H1 (cell line): ENCODE data around the gene PLEKHG3. TPM values are rescaled to one million over a fixed set of nuclear protein-coding genes. Genes with fewer than 3 reads are reported as not detected.

Experiments
- CTCF ChIA-PET: fragments of 300-600 bp; sonication (Branson Sonifier 250); formaldehyde crosslinking; loops from one replicate; lab custom pipeline; 2021; ENCODE audit not compliant: partially characterized antibody; lab: Charles Lee
- POLR2A ChIA-PET: fragments of 300-600 bp; sonication (Branson Sonifier 250); formaldehyde crosslinking; loops from one replicate; lab custom pipeline; 2021; ENCODE audit warnings: inconsistent platforms; ENCODE audit not compliant: partially characterized antibody; lab: Charles Lee
- DNase-seq, 2 experiments: peaks; one replicate each; pipeline versions ENCODE4 v3.0.0 to v3.0.0-alpha.2; 2010 to 2022; ENCODE audit warnings: low spot score in 2 of 2, low read depth in 1 of 2, mixed read lengths in 1 of 2
- FAIRE-seq: peaks from 2 replicates; lab custom pipeline; 2011; peaks lifted over from hg19 to GRCh38; lab: Jason Lieb, UNC
- H2AFZ ChIP-seq: 2 replicates; pipeline ENCODE4 v1.8.1; 2012; ENCODE audit warnings: low read length, inconsistent platforms
- H2AK5ac ChIP-seq: 2 replicates; pipeline ENCODE4 v1.6.1; 2013; ENCODE audit warnings: low read depth, low read length
- H2BK120ac ChIP-seq: replicated peaks from 2 replicates; pipeline ENCODE3; 2013; ENCODE audit warnings: low read depth, low read length, inconsistent platforms
- H2BK12ac ChIP-seq: 2 replicates; pipeline ENCODE4 v1.6.1; 2013; ENCODE audit warnings: low read depth, low read length
- H2BK15ac ChIP-seq: 2 replicates; pipeline ENCODE4 v1.6.1; 2013; ENCODE audit warnings: low read length
- H2BK20ac ChIP-seq: 2 replicates; pipeline ENCODE4 v1.6.1; 2013; ENCODE audit warnings: low read length
- H2BK5ac ChIP-seq: 2 replicates; pipeline ENCODE4 v1.6.1; 2013; ENCODE audit warnings: low read depth, low read length
- H3K14ac ChIP-seq: 2 replicates; pipeline ENCODE4 v1.6.1; 2013; ENCODE audit warnings: inconsistent platforms; ENCODE audit not compliant: insufficient read length
- H3K18ac ChIP-seq: 2 replicates; pipeline ENCODE4 v1.6.1; 2013; ENCODE audit warnings: low read length; ENCODE audit errors: extremely low read depth
- H3K23ac ChIP-seq: 2 replicates; pipeline ENCODE4 v1.6.1; 2013; ENCODE audit warnings: inconsistent platforms; ENCODE audit not compliant: insufficient read length
- H3K23me2 ChIP-seq: 2 replicates; pipeline ENCODE4 v1.6.1; 2013; ENCODE audit warnings: low read depth, low read length
- H3K27ac ChIP-seq: 2 replicates; pipeline ENCODE4 v1.6.1; 2011; ENCODE audit warnings: low read depth, low read length, inconsistent platforms
- H3K27me3 ChIP-seq, 4 experiments: replicated peaks in 1 of 4; 1 replicate in 1 of 4; 2 replicates in 3 of 4; pipeline versions ENCODE4 v1.6.1 to v1.8.1; 2011 to 2013; ENCODE audit warnings: low read length in 3 of 4, mild to moderate bottlenecking in 3 of 4, inconsistent platforms in 2 of 4, mixed read lengths in 2 of 4, moderate library complexity in 1 of 4; ENCODE audit not compliant: control insufficient read depth in 3 of 4, insufficient read depth in 3 of 4; ENCODE audit errors: extremely low read depth in 1 of 4
- H3K36me3 ChIP-seq, 4 experiments: 2 replicates each; pipeline versions ENCODE4 v1.6.1 to v1.8.1; 2011 to 2013; ENCODE audit warnings: mild to moderate bottlenecking in 4 of 4, low read length in 3 of 4, moderate library complexity in 2 of 4, control low read depth in 1 of 4, inconsistent platforms in 1 of 4; ENCODE audit not compliant: insufficient read depth in 4 of 4, control insufficient read depth in 2 of 4
- H3K4ac ChIP-seq: replicated peaks from 2 replicates; pipeline ENCODE3; 2013; ENCODE audit warnings: low read length, low read depth, mixed read lengths, inconsistent platforms; ENCODE audit not compliant: insufficient read length
- H3K4me1 ChIP-seq, 4 experiments: replicated peaks in 1 of 4; 1 replicate in 1 of 4; 2 replicates in 3 of 4; pipeline versions ENCODE4 v1.6.1 to v1.8.1; 2011 to 2013; ENCODE audit warnings: low read length in 3 of 4, inconsistent platforms in 2 of 4, mixed read lengths in 1 of 4; ENCODE audit not compliant: insufficient read depth in 4 of 4, control insufficient read depth in 3 of 4
- H3K4me2 ChIP-seq, 2 experiments: 2 replicates each; pipeline versions ENCODE4 v1.6.1 to v1.8.1; 2011 to 2013; ENCODE audit warnings: low read depth in 2 of 2, low read length in 2 of 2, control low read depth in 1 of 2, inconsistent platforms in 1 of 2, mild to moderate bottlenecking in 1 of 2; ENCODE audit not compliant: insufficient read depth in 1 of 2
- H3K4me3 ChIP-seq, 4 experiments: fragments of 200-600, 300-600 bp in 1 of 4; sonication (generic), shearing (Covaris generic), sonication (Bioruptor Twin) in 1 of 4; 2 replicates each; pipeline versions ENCODE4 v1.5.1 to v1.8.1; 2011 to 2016; ENCODE audit warnings: low read length in 4 of 4, low read depth in 3 of 4, control low read depth in 2 of 4, inconsistent platforms in 2 of 4, mild to moderate bottlenecking in 2 of 4, mixed read lengths in 1 of 4, moderate library complexity in 1 of 4; ENCODE audit not compliant: insufficient read depth in 2 of 4; ENCODE audit errors: extremely low read depth in 1 of 4
- H3K56ac ChIP-seq: replicated peaks from 2 replicates; pipeline ENCODE3; 2013; ENCODE audit warnings: low read depth, mild to moderate bottlenecking, mixed read lengths, low read length, inconsistent platforms; ENCODE audit not compliant: insufficient read length
- H3K79me1 ChIP-seq: 2 replicates; pipeline ENCODE4 v1.6.1; 2013; ENCODE audit warnings: low read depth, low read length, control low read depth
- H3K79me2 ChIP-seq, 2 experiments: 2 replicates each; pipeline versions ENCODE4 v1.6.1 to v1.8.1; 2012 to 2013; ENCODE audit warnings: low read length in 2 of 2, mild to moderate bottlenecking in 2 of 2, inconsistent platforms in 1 of 2; ENCODE audit not compliant: insufficient read depth in 2 of 2, control insufficient read depth in 1 of 2
- H3K9ac ChIP-seq, 4 experiments: replicated peaks in 1 of 4; 1 replicate in 1 of 4; 2 replicates in 3 of 4; pipeline versions ENCODE4 v1.6.1 to v1.8.1; 2011 to 2013; ENCODE audit warnings: low read depth in 3 of 4, low read length in 3 of 4, control low read depth in 2 of 4, mild to moderate bottlenecking in 2 of 4, moderate library complexity in 2 of 4, inconsistent platforms in 1 of 4; ENCODE audit errors: extremely low read depth in 1 of 4
- H3K9me3 ChIP-seq, 2 experiments: 2 replicates each; pipeline versions ENCODE4 v1.6.1 to v1.8.1; 2012 to 2013; ENCODE audit warnings: mild to moderate bottlenecking in 2 of 2, moderate library complexity in 2 of 2, control low read depth in 1 of 2, inconsistent platforms in 1 of 2, low read depth in 1 of 2, low read length in 1 of 2, mixed read lengths in 1 of 2; ENCODE audit not compliant: insufficient read depth in 2 of 2
- H4K20me1 ChIP-seq, 2 experiments: replicated peaks in 1 of 2; 2 replicates each; pipeline versions ENCODE3 to v1.8.1; 2011 to 2013; ENCODE audit warnings: inconsistent platforms in 2 of 2, low read length in 2 of 2, mild to moderate bottlenecking in 1 of 2; ENCODE audit not compliant: insufficient read depth in 2 of 2, control insufficient read depth in 1 of 2
- H4K5ac ChIP-seq: 2 replicates; pipeline ENCODE4 v1.6.1; 2013; ENCODE audit warnings: low read length, low read depth, mixed read lengths, inconsistent platforms; ENCODE audit not compliant: insufficient read length
- H4K8ac ChIP-seq: 2 replicates; pipeline ENCODE4 v1.8.0; 2013; ENCODE audit warnings: mild to moderate bottlenecking, moderate library complexity, low read length, inconsistent platforms; ENCODE audit not compliant: insufficient read depth; ENCODE audit errors: extremely low read depth
- H4K91ac ChIP-seq: replicated peaks from 2 replicates; pipeline ENCODE3; 2013; ENCODE audit warnings: low read length, mixed read lengths, inconsistent platforms; ENCODE audit not compliant: insufficient read length
- BRCA1 ChIP-seq: IDR thresholded peaks from 2 replicates; pipeline ENCODE4 v1.6.1; 2012; ENCODE audit warnings: low read depth, low read length, improper control_type of control experiment
- E2F6 ChIP-seq: IDR thresholded peaks from 2 replicates; pipeline ENCODE4 v1.6.1; 2012; ENCODE audit warnings: inconsistent platforms
- EP300 ChIP-seq, 2 experiments: IDR thresholded peaks; 1 replicate in 1 of 2; 2 replicates in 1 of 2; pipeline ENCODE4 v1.6.1; 2011 to 2012; ENCODE audit warnings: low read depth in 2 of 2, low read length in 2 of 2, mild to moderate bottlenecking in 2 of 2, borderline replicate concordance in 1 of 2, inconsistent platforms in 1 of 2, moderate library complexity in 1 of 2
- HDAC2 ChIP-seq, 2 experiments: fragments of 300-600 bp in 1 of 2; sonication (generic) in 1 of 2; IDR thresholded peaks; 2 replicates each; pipeline ENCODE4 v1.6.1; 2011 to 2012; ENCODE audit warnings: low read depth in 2 of 2, low read length in 2 of 2, mild to moderate bottlenecking in 2 of 2, moderate library complexity in 2 of 2, borderline replicate concordance in 1 of 2, inconsistent platforms in 1 of 2
- RFX5 ChIP-seq: IDR thresholded peaks from 2 replicates; pipeline ENCODE4 v1.6.1; 2011; ENCODE audit warnings: low read depth, low read length, improper control_type of control experiment, borderline replicate concordance
- RNF2 ChIP-seq: fragments of 200-900, 300-1000 bp; sonication (generic); IDR thresholded peaks from 2 replicates; pipeline ENCODE4 v1.7.1; 2016; ENCODE audit warnings: borderline replicate concordance, low read depth, mild to moderate bottlenecking, antibody characterized with exemption, low read length; ENCODE audit not compliant: poor library complexity, severe bottlenecking; ENCODE audit errors: missing control alignments
- WGBS, 2 experiments: shearing (Covaris generic) in 1 of 2; methylation state at CpG; one replicate each; pipeline versions ENCODE4 v1.1.6 to v1.1.7; 2013 to 2015; ENCODE audit warnings: low lambda C conversion rate in 2 of 2, mixed read lengths in 2 of 2, inconsistent platforms in 1 of 2, low coverage in 1 of 2, missing lambda C conversion rate in 1 of 2; ENCODE audit not compliant: insufficient replicate concordance in 2 of 2, insufficient coverage in 1 of 2, insufficient read length in 1 of 2; ENCODE audit errors: extremely low coverage in 1 of 2, missing lambda C conversion rate in 1 of 2; 5-methylcytosine and 5-hydroxymethylcytosine counted together
- polyA plus RNA-seq, 7 experiments: library from polyadenylated mRNA; depleted of rRNA in 3 of 7; stranded (reverse) in 5 of 7; unstranded in 2 of 7; fragments of >200 nt in 5 of 7; fragments of 200-250 nt in 2 of 7; gene quantifications; 1 replicate in 5 of 7; 2 replicates in 1 of 7; 4 replicates in 1 of 7; pipeline versions ENCODE4 v1.2.1 to v1.2.3, GENCODE V29; 2011 to 2013; ENCODE audit warnings: missing spikeins in 2 of 7, mixed read lengths in 2 of 7
- total RNA-seq: library from RNA; stranded (reverse); fragmentation: NEBNext Ultra II Directional; extraction: Animal tissue kit (Norgen Biotek cat#: 25700); gene quantifications from 2 replicates; pipeline ENCODE4 v1.2.1, GENCODE V29; 2021

The PLEKHG3 gene
- total and polyA plus RNA-seq, 2 of the 8 experiments (the other 6 are each of a cell fraction or from before 2014, with no cell fraction given), result 43.4 to 90.6 TPM

- CTCF ChIA-PET, result interaction anchor here (1.0 to 2.0 kb wide), 2 partner anchors 17 to 82 kb away, joined by 3 to 5 read pairs; no protein-coding TSS in a partner anchor
- Histone ChIP-seq H4K8ac (no peak overlapping the region), H2AK5ac (no peak overlapping the region), H4K91ac (no peak overlapping the region), H4K20me1 (no peaks in the 10 kb centered on the region), H3K4me2 (no peak overlapping the region), H2BK5ac (no peak overlapping the region), H2BK120ac (no peak overlapping the region), H3K9ac (no peak overlapping the region), H3K27ac (no peak overlapping the region), H4K5ac (no peak overlapping the region), H3K36me3 (peaks cover 0 to 9% (median 1%) of the 10 kb centered on the region in 4 experiments; a peak in 4 of 8 replicates), H3K4ac (no peak overlapping the region), H3K9me3 (no peaks in the 10 kb centered on the region), H3K27me3 (no peaks in the 10 kb centered on the region; a peak in 1 of 7 replicates), H2BK12ac (no peak overlapping the region), H2BK15ac (no peak overlapping the region), H3K79me1 (no peaks in the 10 kb centered on the region), H2BK20ac (no peak overlapping the region), H3K14ac (no peak overlapping the region), H2AFZ (no peak overlapping the region), H3K23ac (no peak overlapping the region), H3K23me2 (no peaks in the 10 kb centered on the region), H3K4me1 (peaks cover 0 to 11% (median 4%) of the 10 kb centered on the region in 4 experiments; a peak in 6 of 7 replicates), H3K56ac (no peak overlapping the region), H3K79me2 (no peaks in the 10 kb centered on the region), H3K18ac (no peak overlapping the region), H3K4me3 (no peak overlapping the region)
- FAIRE-seq, result no peak
- no peak for DNase-seq
- TF ChIP-seq HDAC2 (IDR thresholded peaks at IDR 0.05; ENCODE audit: borderline replicate concordance in 1 of 2, low read depth in 2 of 2, low read length in 2 of 2) (no peak), RNF2 (no peak), E2F6 (no peak), EP300 (IDR thresholded peaks at IDR 0.05; ENCODE audit: borderline replicate concordance in 1 of 2, low read depth in 2 of 2, low read length in 2 of 2) (no peak), RFX5 (no peak), BRCA1 (no peak)
- WGBS, 2 experiments, result 77% methylated on average over 4 of the region's 4 CpGs; no CpG with 5 or more reads in 1 of the 2 experiments
- POLR2A ChIA-PET, result interaction anchor here (1.2 to 2.5 kb wide), 4 partner anchors 11 to 51 kb away, joined by 3 to 7 read pairs (median 4); partner anchors contain the start of gene PLEKHG3
Observed at GRCh38 chr14:64753999-64754398, 49.8 kb downstream of the PLEKHG3 start.
